Vagina (tissue), 2 donors: ENCODE data around the gene AZIN2. TPM values are rescaled to one million over a fixed set of nuclear protein-coding genes. Genes with fewer than 3 reads are reported as not detected.

ENCODE experiments used
- DNase-seq, 2 donors: peaks; one replicate each; pipeline ENCODE4 v3.0.0-alpha.2; 2017; ENCODE audit errors: extremely low spot score in 2 of 2
- H3K27ac ChIP-seq: fragments of 200-600 bp; sonication (generic); one replicate; pipeline ENCODE4 v1.5.1; 2019
- H3K27me3 ChIP-seq: fragments of 200-600 bp; sonication (generic); one replicate; pipeline ENCODE4 v1.5.1; 2019
- H3K36me3 ChIP-seq, 2 donors: fragments of 200-600 bp; sonication (generic); one replicate each; pipeline ENCODE4 v1.5.1; 2017 to 2019
- H3K4me1 ChIP-seq: fragments of 200-600 bp; sonication (generic); one replicate; pipeline ENCODE4 v1.5.1; 2019
- H3K4me3 ChIP-seq, 2 donors: fragments of 200-600 bp; sonication (generic); 1 replicate in 1 of 2; 2 replicates in 1 of 2; pipeline ENCODE4 v1.5.1; 2016 to 2019
- H3K9me3 ChIP-seq: fragments of 200-600 bp; sonication (generic); one replicate; pipeline ENCODE4 v1.5.1; 2019
- CTCF ChIP-seq, 3 experiments: fragments of 450-650 bp in 2 of 3; fragments of 200-600 bp in 1 of 3; sonication (generic) in 1 of 3; IDR thresholded peaks; one replicate each; pipeline ENCODE4 v1.5.1; 2017 to 2019; ENCODE audit warnings: antibody characterized with exemption in 3 of 3, mild to moderate bottlenecking in 2 of 3, moderate library complexity in 2 of 3
- POLR2A ChIP-seq, 2 donors: fragments of 450-650 bp; IDR thresholded peaks; one replicate each; pipeline ENCODE4 v1.6.1; 2017; ENCODE audit warnings: antibody characterized with exemption in 2 of 2, mild to moderate bottlenecking in 2 of 2, moderate library complexity in 2 of 2
- POLR2AphosphoS5 ChIP-seq, 2 donors: sonication (generic); formaldehyde crosslinking; IDR thresholded peaks; one replicate each; pipeline ENCODE4 v1.9.0; 2017; ENCODE audit warnings: antibody characterized with exemption in 2 of 2, mild to moderate bottlenecking in 2 of 2, low read depth in 1 of 2; ENCODE audit not compliant: insufficient read depth in 1 of 2
- intact Hi-C: fragments of 100-400 bp; cut with DNase I; formaldehyde crosslinking; loops from one replicate; pipeline ENCODE4 v1.15.1; 2023
- total RNA-seq: library from RNA; depleted of rRNA; stranded (reverse); fragments of >200 nt; gene quantifications from one replicate; pipeline ENCODE4 v1.2.3, GENCODE V29; 2016

The AZIN2 gene
- total RNA-seq, 1 donor from 2014 or later: 7.9 TPM

DNA sequence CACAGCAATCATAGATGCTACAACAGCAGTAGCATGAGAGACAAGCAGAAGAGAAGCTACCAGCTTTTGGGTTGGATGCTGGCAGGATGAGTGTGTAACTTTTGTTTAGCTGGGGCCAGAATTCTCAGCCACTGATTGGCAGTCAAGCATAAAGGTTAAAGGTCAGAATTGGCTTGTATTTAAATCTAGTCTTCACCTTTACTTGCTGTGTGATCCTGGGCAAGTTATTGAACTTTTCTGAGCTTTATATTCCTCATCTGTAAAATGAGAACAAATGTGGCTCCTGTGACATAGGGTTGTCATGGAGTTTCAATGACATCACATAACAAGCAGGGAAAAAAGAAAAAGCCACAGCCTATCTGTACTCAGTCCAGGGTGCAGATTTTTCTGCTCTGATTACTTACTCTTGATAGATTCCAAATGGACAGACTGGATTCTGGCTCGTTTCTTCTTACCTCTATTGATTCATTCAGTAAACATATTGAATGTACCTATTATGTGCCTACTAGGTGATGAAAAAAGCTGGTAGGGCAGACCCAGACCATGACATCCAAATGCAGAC lies 2.8 kb upstream of the AZIN2 start:
- peaks cover 21% of the 10 kb centered on the region for H3K4me1 ChIP-seq
- H3K9me3 ChIP-seq: no peaks in the 10 kb centered on the region
- TF ChIP-seq POLR2AphosphoS5 (IDR thresholded peaks at IDR 0.05; ENCODE audit: insufficient read depth in 1 of 2, low read depth in 1 of 2) (no peak), CTCF (IDR thresholded peaks at IDR 0.05) (no peak), POLR2A (IDR thresholded peaks at IDR 0.05) (no peak)
- H3K27ac ChIP-seq: no peak overlapping the region
- DNase-seq: no peak
- H3K27me3 ChIP-seq: no peaks in the 10 kb centered on the region
- no peaks in the 10 kb centered on the region for H3K36me3 ChIP-seq
- H3K4me3 ChIP-seq: no peak overlapping the region
- intact Hi-C loops: no loop called here

DNA sequence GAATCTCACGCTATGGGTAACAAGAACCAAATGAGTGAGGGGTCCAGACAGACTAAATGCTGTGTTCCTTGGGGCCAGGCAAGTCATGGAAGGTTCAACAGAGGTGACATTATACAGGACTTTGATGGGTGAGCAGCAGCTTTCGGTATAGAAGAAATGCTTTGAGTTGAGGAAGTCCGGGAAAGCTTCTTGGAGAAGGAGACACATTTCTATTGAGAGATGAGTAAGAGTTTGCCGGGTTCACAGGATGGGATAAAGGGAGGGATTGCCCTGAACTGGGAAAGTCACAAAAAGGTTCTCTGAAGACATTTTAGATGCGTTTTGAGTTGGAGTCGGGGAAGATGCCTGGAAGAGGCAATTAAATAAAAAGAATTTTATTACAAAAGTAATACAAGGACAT lies 580 bp upstream of the AZIN2 start:
- Histone ChIP-seq H3K27me3 (no peaks in the 10 kb centered on the region), H3K4me3 (peak overlapping the region; percentile 63 to 66), H3K27ac (peak overlapping the region; percentile 53), H3K36me3 (no peaks in the 10 kb centered on the region), H3K9me3 (no peaks in the 10 kb centered on the region), H3K4me1 (peaks cover 21% of the 10 kb centered on the region)
- intact Hi-C loops: loop anchor here (5.0 kb wide), 1 partner anchor 148 kb away; no protein-coding TSS in a partner anchor
- DNase-seq: no peak
- TF ChIP-seq CTCF (IDR thresholded peaks at IDR 0.05) (no peak), POLR2AphosphoS5 (IDR thresholded peaks at IDR 0.05; ENCODE audit: insufficient read depth in 1 of 2, low read depth in 1 of 2) (no peak), POLR2A (IDR thresholded peaks at IDR 0.05) (no peak)

GRCh38 chr1:33081554-33082305 lies 777 bp downstream of the AZIN2 start:
- H3K4me3 ChIP-seq: peak overlapping the region; percentile 63 to 66
- TF ChIP-seq POLR2A (IDR thresholded peaks at IDR 0.05) (no peak), CTCF (IDR thresholded peaks at IDR 0.05) (no peak), POLR2AphosphoS5 (IDR thresholded peaks at IDR 0.05; ENCODE audit: insufficient read depth in 1 of 2, low read depth in 1 of 2) (no peak)
- H3K9me3 ChIP-seq: no peaks in the 10 kb centered on the region
- no peaks in the 10 kb centered on the region for H3K36me3 ChIP-seq
- peak overlapping the region; percentile 53 for H3K27ac ChIP-seq
- intact Hi-C loops: loop anchor here (5.0 kb wide), 1 partner anchor 149 kb away; no protein-coding TSS in a partner anchor
- H3K27me3 ChIP-seq: no peaks in the 10 kb centered on the region
- DNase-seq: no peak
- peaks cover 21% of the 10 kb centered on the region for H3K4me1 ChIP-seq

DNA sequence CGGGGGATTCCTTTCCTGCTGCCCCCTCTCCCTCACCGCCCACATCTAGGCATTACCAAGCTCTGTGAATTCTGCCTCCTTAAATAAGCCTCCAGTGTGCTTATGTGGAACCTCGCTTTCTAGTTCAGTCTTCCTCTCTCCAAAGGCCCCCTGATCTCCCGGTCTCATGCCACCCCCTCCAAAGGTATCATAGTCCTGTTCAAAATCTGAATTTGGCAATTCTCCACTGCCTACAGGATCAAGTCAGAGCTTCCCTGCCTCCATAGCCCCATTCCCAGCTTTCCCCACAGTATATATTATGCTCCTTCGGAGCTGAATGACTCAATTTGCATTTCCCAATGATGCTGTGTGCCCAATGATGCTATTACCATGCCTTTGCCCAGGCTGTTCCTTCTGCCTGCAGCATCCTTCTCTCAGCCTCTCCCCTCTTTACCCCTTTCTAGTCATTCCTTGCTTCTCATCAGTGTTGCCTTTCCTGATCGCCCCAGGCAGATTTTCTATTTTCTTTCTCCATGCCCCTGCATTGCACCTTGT lies 1.7 kb downstream of the AZIN2 start:
- H3K27ac ChIP-seq: no peak overlapping the region
- H3K4me3 ChIP-seq: no peak overlapping the region
- intact Hi-C loops: loop anchor here (5.0 kb wide), 1 partner anchor 150 kb away; no protein-coding TSS in a partner anchor

More for the DNA sequence above, 1.7 kb downstream of the AZIN2 start:
- no peaks in the 10 kb centered on the region for H3K36me3 ChIP-seq
- DNase-seq: no peak
- H3K4me1 ChIP-seq: peaks cover 21% of the 10 kb centered on the region
- TF ChIP-seq CTCF (IDR thresholded peaks at IDR 0.05): no peak
- TF ChIP-seq POLR2AphosphoS5 (IDR thresholded peaks at IDR 0.05; ENCODE audit: insufficient read depth in 1 of 2, low read depth in 1 of 2): no peak
- TF ChIP-seq POLR2A (IDR thresholded peaks at IDR 0.05): no peak
- no peaks in the 10 kb centered on the region for H3K9me3 ChIP-seq
- no peaks in the 10 kb centered on the region for H3K27me3 ChIP-seq
